PC-9 (cell line): Measurements from ENCODE around the gene PALM3. TPM values are rescaled to one million over a fixed set of nuclear protein-coding genes. Genes with fewer than 3 reads are reported as not detected.
A peak's percentile ranks its signal among the peaks of the same experiment; 100 is the strongest.

Experiments
- BruUV-seq: library from RNA; stranded (reverse); fragments of 400-500 nt; replicated peaks from 2 replicates; lab custom pipeline; 2021; lab: Mats Ljungman, UMichigan
- CTCF ChIA-PET: fragments of 300-600 bp; sonication (Branson Sonifier 250); formaldehyde crosslinking; loops from one replicate; lab custom pipeline; 2022; ENCODE audit warnings: antibody characterized with exemption; lab: Charles Lee
- POLR2A ChIA-PET: fragments of 300-600 bp; sonication (Branson Sonifier 250); formaldehyde crosslinking; loops from one replicate; lab custom pipeline; 2022; ENCODE audit warnings: antibody characterized with exemption; ENCODE audit not compliant: unreplicated experiment; lab: Charles Lee
- DNase-seq, 2 experiments: peaks; one replicate each; pipeline versions ENCODE4 v3.0.0 to v3.0.0-alpha.2; 2015 to 2022; ENCODE audit warnings: mixed read lengths in 1 of 2
- H2AFZ ChIP-seq: fragments of 200-600 bp; sonication (generic); 2 replicates; pipeline ENCODE4 v1.8.1; 2017; ENCODE audit warnings: antibody characterized with exemption
- H3F3A ChIP-seq: fragments of 200-600 bp; sonication (generic); 2 replicates; pipeline ENCODE4 v1.8.1; 2017; ENCODE audit warnings: antibody characterized with exemption, mild to moderate bottlenecking, low read depth; ENCODE audit not compliant: insufficient read depth
- H3K27ac ChIP-seq: fragments of 200-600 bp; sonication (generic); 2 replicates; pipeline ENCODE4 v1.6.1; 2016; ENCODE audit warnings: mixed run types
- H3K27me3 ChIP-seq: fragments of 200-600 bp; sonication (generic); 2 replicates; pipeline ENCODE4 v1.6.1; 2016; ENCODE audit warnings: low read depth, mixed run types; ENCODE audit not compliant: insufficient read depth
- H3K36me3 ChIP-seq: fragments of 200-600 bp; sonication (generic); 2 replicates; pipeline ENCODE4 v1.6.1; 2016; ENCODE audit warnings: low read depth, mixed run types
- H3K4me1 ChIP-seq: fragments of 200-600 bp; sonication (generic); replicated peaks from 2 replicates; pipeline ENCODE4 v1.6.1; 2016; ENCODE audit warnings: mixed run types; ENCODE audit not compliant: insufficient read depth
- H3K4me2 ChIP-seq: fragments of 200-600 bp; sonication (generic); 2 replicates; pipeline ENCODE4 v1.6.1; 2017; ENCODE audit warnings: mixed run types
- H3K4me3 ChIP-seq: fragments of 200-600 bp; sonication (generic); 2 replicates; pipeline ENCODE4 v1.6.1; 2016; ENCODE audit warnings: mixed run types
- H3K79me2 ChIP-seq: fragments of 200-600 bp; sonication (generic); 2 replicates; pipeline ENCODE4 v1.6.1; 2017; ENCODE audit warnings: low read depth, mixed run types
- H3K9me2 ChIP-seq: fragments of 200-600 bp; sonication (generic); 2 replicates; pipeline ENCODE4 v1.8.1; 2017; ENCODE audit warnings: mild to moderate bottlenecking; ENCODE audit not compliant: insufficient read depth
- H3K9me3 ChIP-seq: fragments of 200-600 bp; sonication (generic); 2 replicates; pipeline ENCODE4 v1.8.1; 2016; ENCODE audit warnings: low read depth; ENCODE audit not compliant: insufficient read depth
- H4K20me1 ChIP-seq: fragments of 200-600 bp; sonication (generic); 2 replicates; pipeline ENCODE4 v1.8.1; 2017; ENCODE audit not compliant: insufficient read depth
- EZH2 ChIP-seq: fragments of 200-600 bp; sonication (generic); IDR thresholded peaks from 2 replicates; pipeline ENCODE4 v1.8.0; 2017; ENCODE audit warnings: antibody characterized with exemption, low read depth
- intact Hi-C: fragments of 100-400 bp; cut with micrococcal nuclease; formaldehyde crosslinking; loops from one replicate; pipeline ENCODE4 v1.10.0; 2022; ENCODE audit not compliant: unreplicated experiment
- total RNA-seq: library from RNA; stranded (reverse); gene quantifications from 2 replicates; pipeline ENCODE4 v1.2.3, GENCODE V29; 2021
- TF ChIP-seq, protein P1 (sequence below): fragments of 200-600 bp; sonication (generic); conservative IDR thresholded peaks from 2 replicates; pipeline ENCODE4 v1.6.1; 2017; ENCODE audit warnings: mixed run types, antibody characterized with exemption, mild to moderate bottlenecking, moderate library complexity

The PALM3 gene
- total RNA-seq, 1 experiment from 2014 or later, result 28.8 TPM

DNA sequence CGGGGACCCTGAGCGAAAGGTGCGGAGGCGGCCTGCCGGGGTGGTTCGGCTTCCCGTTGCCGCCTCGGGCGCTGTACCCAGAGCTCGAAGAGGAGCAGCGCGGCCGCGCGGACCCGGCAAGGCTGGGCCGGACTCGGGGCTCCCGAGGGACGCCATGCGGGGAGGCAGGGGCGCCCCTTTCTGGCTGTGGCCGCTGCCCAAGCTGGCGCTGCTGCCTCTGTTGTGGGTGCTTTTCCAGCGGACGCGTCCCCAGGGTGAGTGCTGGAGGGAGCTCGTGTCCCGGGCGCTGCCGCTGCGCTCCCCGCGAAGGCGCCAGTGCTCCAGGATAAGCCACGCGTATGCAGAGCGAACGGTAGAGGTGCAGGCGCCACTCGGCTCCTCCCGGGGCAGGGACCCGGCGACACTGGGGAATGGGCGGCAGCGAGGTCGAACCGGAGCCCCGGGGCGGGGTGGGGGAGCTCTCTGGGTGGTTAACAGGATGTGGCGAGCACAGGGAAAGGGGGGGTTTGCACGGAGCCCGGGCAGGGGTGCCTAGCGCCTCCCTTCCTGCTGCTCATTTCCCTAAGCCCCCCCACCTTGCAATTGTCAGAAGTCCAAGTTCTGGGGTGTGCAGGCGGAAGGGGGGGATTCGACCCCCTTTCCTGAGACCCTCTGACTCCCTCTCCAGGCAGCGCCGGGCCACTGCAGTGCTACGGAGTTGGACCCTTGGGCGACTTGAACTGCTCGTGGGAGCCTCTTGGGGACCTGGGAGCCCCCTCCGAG, 30.0 kb downstream of the PALM3 start, which contains the start of gene IL27RA:
TSS of gene IL27RA (plus strand) at position 44 of the 762 bp plus-strand sequence. CDS start at position 155, 111 bp downstream.
- Histone ChIP-seq H3K4me2 (peak within 1 kb of the TSS; percentile 93), H2AFZ (peak within 1 kb of the TSS; percentile 94), H3K4me1 (no peaks in the 10 kb centered on the region; the same call in 1 of the 2 replicates), H3K27ac (0 out of 2 replicates have a peak within 1 kb of the TSS, but pooled peaks have one; percentile 12), H4K20me1 (no peaks in the 10 kb centered on the region), H3K9me3 (no peaks in the 10 kb centered on the region), H3K79me2 (no peaks in the 10 kb centered on the region), H3K4me3 (peak within 1 kb of the TSS; percentile 88), H3K36me3 (no peaks in the 10 kb centered on the region), H3K27me3 (no peaks in the 10 kb centered on the region), H3K9me2 (no peaks in the 10 kb centered on the region), H3F3A (peaks cover 14% of the 10 kb centered on the region; the same call in 1 of the 2 replicates)
- CTCF ChIA-PET, result interaction anchor here (0.6 to 0.7 kb wide), 5 partner anchors 10 to 1670 kb away, joined by 3 to 12 read pairs (median 4); no protein-coding TSS in a partner anchor
- intact Hi-C loops, result loop anchor here (5.0 kb wide), 1 partner anchor 40 kb away; the partner anchor contains the start of gene MISP3
- TF ChIP-seq, protein P1, sequence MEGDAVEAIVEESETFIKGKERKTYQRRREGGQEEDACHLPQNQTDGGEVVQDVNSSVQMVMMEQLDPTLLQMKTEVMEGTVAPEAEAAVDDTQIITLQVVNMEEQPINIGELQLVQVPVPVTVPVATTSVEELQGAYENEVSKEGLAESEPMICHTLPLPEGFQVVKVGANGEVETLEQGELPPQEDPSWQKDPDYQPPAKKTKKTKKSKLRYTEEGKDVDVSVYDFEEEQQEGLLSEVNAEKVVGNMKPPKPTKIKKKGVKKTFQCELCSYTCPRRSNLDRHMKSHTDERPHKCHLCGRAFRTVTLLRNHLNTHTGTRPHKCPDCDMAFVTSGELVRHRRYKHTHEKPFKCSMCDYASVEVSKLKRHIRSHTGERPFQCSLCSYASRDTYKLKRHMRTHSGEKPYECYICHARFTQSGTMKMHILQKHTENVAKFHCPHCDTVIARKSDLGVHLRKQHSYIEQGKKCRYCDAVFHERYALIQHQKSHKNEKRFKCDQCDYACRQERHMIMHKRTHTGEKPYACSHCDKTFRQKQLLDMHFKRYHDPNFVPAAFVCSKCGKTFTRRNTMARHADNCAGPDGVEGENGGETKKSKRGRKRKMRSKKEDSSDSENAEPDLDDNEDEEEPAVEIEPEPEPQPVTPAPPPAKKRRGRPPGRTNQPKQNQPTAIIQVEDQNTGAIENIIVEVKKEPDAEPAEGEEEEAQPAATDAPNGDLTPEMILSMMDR, result peak; percentile 86
- no peak for TF ChIP-seq EZH2
- DNase-seq, result peak; percentile 48 to 56
- no TSS peak for BruUV-seq
- POLR2A ChIA-PET, result interaction anchor here (0.5 to 1.2 kb wide), 4 partner anchors 25 to 176 kb away, joined by 3 to 12 read pairs (median 6); partner anchors contain the start of gene RFX1

DNA sequence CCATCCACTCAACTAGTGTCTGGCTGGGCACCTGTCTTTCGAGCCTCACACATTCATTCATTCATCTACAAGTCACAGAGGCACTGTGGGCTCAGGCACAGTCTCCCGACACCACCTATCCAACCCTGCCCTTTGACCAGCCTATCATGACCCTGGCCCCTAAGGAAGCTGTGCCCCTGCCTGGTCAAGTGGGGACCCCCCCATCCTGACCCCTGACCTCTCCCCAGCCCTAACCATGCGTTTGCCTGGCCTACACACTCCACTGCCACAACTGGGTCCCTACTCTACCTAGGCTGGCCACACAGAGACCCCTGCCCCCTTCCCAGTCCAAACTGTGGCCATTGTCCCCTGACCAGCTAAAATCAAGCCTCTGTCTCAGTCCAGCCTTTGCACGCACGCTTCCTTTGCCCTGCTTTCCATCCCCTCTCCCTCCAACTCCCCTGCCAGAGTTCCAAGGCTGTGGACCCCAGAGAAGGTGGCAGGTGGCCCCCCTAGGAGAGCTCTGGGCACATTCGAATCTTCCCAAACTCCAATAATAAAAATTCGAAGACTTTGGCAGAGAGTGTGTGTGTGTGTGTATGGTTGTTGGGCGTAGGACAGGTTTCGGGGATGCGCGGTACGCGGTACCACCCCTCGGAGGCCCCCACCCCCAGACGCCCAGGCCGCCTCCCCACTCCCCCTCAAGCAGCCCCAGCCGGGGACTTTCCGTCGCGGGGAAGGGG, 30.7 kb downstream of the PALM3 start:
- H3K4me2 ChIP-seq, result peak overlapping the region; percentile 93
- H2AFZ ChIP-seq, result peak overlapping the region; percentile 94

More for the DNA sequence above, 30.7 kb downstream of the PALM3 start:
- peak overlapping the region; percentile 88 for H3K4me3 ChIP-seq
- no peaks in the 10 kb centered on the region for H4K20me1 ChIP-seq
- no TSS peak for BruUV-seq
- TF ChIP-seq EZH2, result no peak
- TF ChIP-seq, protein P1, result no peak
- H3K9me2 ChIP-seq, result no peaks in the 10 kb centered on the region
- no peak overlapping the region for H3K27ac ChIP-seq
- ChIA-PET CTCF (interaction anchor here (0.6 to 0.7 kb wide), 5 partner anchors 11 to 1671 kb away, joined by 3 to 12 read pairs (median 4); no protein-coding TSS in a partner anchor), POLR2A (interaction anchor here (0.5 to 1.2 kb wide), 3 partner anchors 25 to 175 kb away, joined by 3 to 12 read pairs (median 8); partner anchors contain the start of gene RFX1)
- intact Hi-C loops, result loop anchor here (5.0 kb wide), 1 partner anchor 41 kb away; the partner anchor contains the start of gene MISP3
- peaks cover 20% of the 10 kb centered on the region; the same call in 1 of the 2 replicates for H3F3A ChIP-seq
- H3K36me3 ChIP-seq, result no peaks in the 10 kb centered on the region
- H3K4me1 ChIP-seq, result peaks cover 5% of the 10 kb centered on the region; the same call in 1 of the 2 replicates
- H3K9me3 ChIP-seq, result no peaks in the 10 kb centered on the region
- H3K79me2 ChIP-seq, result no peaks in the 10 kb centered on the region
- H3K27me3 ChIP-seq, result no peaks in the 10 kb centered on the region
- no peak for DNase-seq
